Activated naive CD8-positive, alpha-beta T cell treated with anti-CD3 and anti-CD28 coated beads, Interleukin-2, amount 10 ng/mL, durations not matched to agents 7 days and 5 days (primary cell): ENCODE results near the gene SMARCA2. TPM values are rescaled to one million over a fixed set of nuclear protein-coding genes. Genes with fewer than 3 reads are reported as not detected.

Experiments used
- ATAC-seq: fragments of 150-1000 bp; cut with Tn5 transposase; one replicate; pipeline ENCODE4 v1.10.0; 2021; ENCODE audit warnings: low read depth, moderate library complexity
- POLR2A ChIA-PET: fragments of 350-600 bp; sonication (Branson Sonifier 250); formaldehyde crosslinking; loops from one replicate; lab custom pipeline; 2021; ENCODE audit warnings: antibody characterized with exemption; lab: Charles Lee
- DNase-seq: peaks from one replicate; pipeline ENCODE4 v3.0.0; 2021
- H3K27ac Mint-ChIP-seq: one replicate; pipeline ENCODE4 v1.8.0; 2022; ENCODE audit warnings: mild to moderate bottlenecking, mixed read lengths
- H3K27me3 Mint-ChIP-seq: one replicate; pipeline ENCODE4 v1.8.0; 2022; ENCODE audit warnings: mild to moderate bottlenecking, moderate library complexity, mixed read lengths
- H3K36me3 Mint-ChIP-seq: one replicate; pipeline ENCODE4 v1.8.0; 2021; ENCODE audit warnings: mild to moderate bottlenecking, mixed read lengths
- H3K4me1 Mint-ChIP-seq: one replicate; pipeline ENCODE4 v1.8.0; 2021; ENCODE audit warnings: mixed read lengths
- H3K4me3 Mint-ChIP-seq: one replicate; pipeline ENCODE4 v1.8.0; 2022; ENCODE audit warnings: mild to moderate bottlenecking, moderate library complexity, mixed read lengths
- H3K9me3 Mint-ChIP-seq: one replicate; pipeline ENCODE4 v1.8.0; 2021; ENCODE audit warnings: mixed read lengths
- total RNA-seq, 2 experiments: library from RNA; stranded (reverse); gene quantifications; one replicate each; pipeline ENCODE4 v1.2.3, GENCODE V29; 2021

The SMARCA2 gene
- total RNA-seq, 2 experiments from 2014 or later: 285 to 293 TPM

GRCh38 chr9:1995084-1995483, 20.1 kb upstream of the SMARCA2 start:
- H3K36me3 Mint-ChIP-seq: no peaks in the 10 kb centered on the region
- POLR2A ChIA-PET: no interaction called here
- H3K4me3 Mint-ChIP-seq: no peak overlapping the region
- H3K27me3 Mint-ChIP-seq: peaks cover 7% of the 10 kb centered on the region
- no peak overlapping the region for H3K27ac Mint-ChIP-seq
- DNase-seq: no peak
- no peaks in the 10 kb centered on the region for H3K4me1 Mint-ChIP-seq
- no peaks in the 10 kb centered on the region for H3K9me3 Mint-ChIP-seq
- no peak for ATAC-seq

- POLR2A ChIA-PET: no interaction called here
- H3K27ac Mint-ChIP-seq: no peak overlapping the region
- no peak for ATAC-seq
Observed at GRCh38 chr9:1996156-1996555, 19.0 kb upstream of the SMARCA2 start.

GRCh38 chr9:1997646-1998045, 17.5 kb upstream of the SMARCA2 start:
- H3K27ac Mint-ChIP-seq: no peak overlapping the region
- no peaks in the 10 kb centered on the region for H3K4me1 Mint-ChIP-seq
- POLR2A ChIA-PET: no interaction called here
- no peak for ATAC-seq
- no peak overlapping the region for H3K4me3 Mint-ChIP-seq
- DNase-seq: no peak
- H3K9me3 Mint-ChIP-seq: peaks cover 7% of the 10 kb centered on the region
- H3K36me3 Mint-ChIP-seq: no peaks in the 10 kb centered on the region
- H3K27me3 Mint-ChIP-seq: peaks cover 9% of the 10 kb centered on the region

More at GRCh38 chr9:1996156-1996555, 19.0 kb upstream of the SMARCA2 start:
- no peaks in the 10 kb centered on the region for H3K36me3 Mint-ChIP-seq
- H3K4me1 Mint-ChIP-seq: no peaks in the 10 kb centered on the region
- no peak for DNase-seq
- H3K9me3 Mint-ChIP-seq: peaks cover 4% of the 10 kb centered on the region
- H3K4me3 Mint-ChIP-seq: no peak overlapping the region
- H3K27me3 Mint-ChIP-seq: peaks cover 9% of the 10 kb centered on the region

- H3K4me1 Mint-ChIP-seq: no peaks in the 10 kb centered on the region
- H3K9me3 Mint-ChIP-seq: peaks cover 7% of the 10 kb centered on the region
- POLR2A ChIA-PET: no interaction called here
- H3K4me3 Mint-ChIP-seq: no peak overlapping the region
- no peaks in the 10 kb centered on the region for H3K36me3 Mint-ChIP-seq
- peaks cover 9% of the 10 kb centered on the region for H3K27me3 Mint-ChIP-seq
- ATAC-seq (no peak), DNase-seq (no peak)
- no peak overlapping the region for H3K27ac Mint-ChIP-seq
Observed at GRCh38 chr9:1998111-1998510, 17.0 kb upstream of the SMARCA2 start.

GRCh38 chr9:2000314-2000713, 14.8 kb upstream of the SMARCA2 start:
- Mint-ChIP-seq H3K9me3 (peaks cover 7% of the 10 kb centered on the region), H3K4me1 (peaks cover 5% of the 10 kb centered on the region), H3K27me3 (peaks cover 9% of the 10 kb centered on the region), H3K27ac (no peak overlapping the region), H3K36me3 (no peaks in the 10 kb centered on the region), H3K4me3 (no peak overlapping the region)
- POLR2A ChIA-PET: no interaction called here
- DNase-seq: no peak
- no peak for ATAC-seq

GRCh38 chr9:2008372-2008771, 6.8 kb upstream of the SMARCA2 start:
- H3K27ac Mint-ChIP-seq: no peak overlapping the region
- ATAC-seq (no peak), DNase-seq (no peak)
- POLR2A ChIA-PET: no interaction called here
- H3K27me3 Mint-ChIP-seq: peaks cover 2% of the 10 kb centered on the region
- no peaks in the 10 kb centered on the region for H3K36me3 Mint-ChIP-seq
- H3K9me3 Mint-ChIP-seq: no peaks in the 10 kb centered on the region
- peaks cover 20% of the 10 kb centered on the region for H3K4me1 Mint-ChIP-seq
- no peak overlapping the region for H3K4me3 Mint-ChIP-seq

- H3K36me3 Mint-ChIP-seq: peaks cover under 1% of the 10 kb centered on the region
- no peaks in the 10 kb centered on the region for H3K9me3 Mint-ChIP-seq
- no peak overlapping the region for H3K27ac Mint-ChIP-seq
- DNase-seq (no peak), ATAC-seq (no peak)
- no peaks in the 10 kb centered on the region for H3K27me3 Mint-ChIP-seq
- POLR2A ChIA-PET: no interaction called here
- peaks cover 22% of the 10 kb centered on the region for H3K4me1 Mint-ChIP-seq
- H3K4me3 Mint-ChIP-seq: peak overlapping the region; percentile 15
Observed at GRCh38 chr9:2012347-2012746, 2.8 kb upstream of the SMARCA2 start.

- no peak overlapping the region for H3K27ac Mint-ChIP-seq
Observed at GRCh38 chr9:2013743-2014475, 1.2 kb upstream of the SMARCA2 start.

GRCh38 chr9:2015581-2016407, 647 bp downstream of the SMARCA2 start:
- H3K9me3 Mint-ChIP-seq: no peaks in the 10 kb centered on the region
- peaks cover 40% of the 10 kb centered on the region for H3K4me1 Mint-ChIP-seq
- ATAC-seq (no peak), DNase-seq (peak; percentile 74)
- peak overlapping the region; percentile 99 for H3K27ac Mint-ChIP-seq
- peaks cover 2% of the 10 kb centered on the region for H3K36me3 Mint-ChIP-seq
- no peaks in the 10 kb centered on the region for H3K27me3 Mint-ChIP-seq
- H3K4me3 Mint-ChIP-seq: peak overlapping the region; percentile 98
- POLR2A ChIA-PET: interaction anchor here (1.0 to 5.2 kb wide), 11 partner anchors 11 to 1512 kb away, joined by 3 to 29 read pairs (median 4); partner anchors contain the start of gene PUM3

More at GRCh38 chr9:2013743-2014475, 1.2 kb upstream of the SMARCA2 start:
- Mint-ChIP-seq H3K4me1 (peaks cover 27% of the 10 kb centered on the region), H3K4me3 (peak overlapping the region; percentile 98), H3K27me3 (no peaks in the 10 kb centered on the region), H3K36me3 (peaks cover 2% of the 10 kb centered on the region), H3K9me3 (no peaks in the 10 kb centered on the region)
- POLR2A ChIA-PET: interaction anchor here (0.9 to 5.2 kb wide), 6 partner anchors 13 to 1741 kb away, joined by 3 to 29 read pairs (median 3); partner anchors contain the start of gene PUM3
- DNase-seq (no peak), ATAC-seq (no peak)

GRCh38 chr9:2016408-2017330, 1.5 kb downstream of the SMARCA2 start:
- peak overlapping the region; percentile 99 for H3K27ac Mint-ChIP-seq
- DNase-seq: peak; percentile 73
- no peaks in the 10 kb centered on the region for H3K27me3 Mint-ChIP-seq
- peaks cover 2% of the 10 kb centered on the region for H3K36me3 Mint-ChIP-seq
- peaks cover 43% of the 10 kb centered on the region for H3K4me1 Mint-ChIP-seq
- H3K9me3 Mint-ChIP-seq: no peaks in the 10 kb centered on the region
- H3K4me3 Mint-ChIP-seq: peak overlapping the region; percentile 98
- ATAC-seq: peak; percentile 2
- POLR2A ChIA-PET: interaction anchor here (0.6 to 5.2 kb wide), 11 partner anchors 10 to 1511 kb away, joined by 3 to 29 read pairs (median 4); no protein-coding TSS in a partner anchor

- peak overlapping the region; percentile 99 for H3K27ac Mint-ChIP-seq
- peaks cover 48% of the 10 kb centered on the region for H3K4me1 Mint-ChIP-seq
- no peaks in the 10 kb centered on the region for H3K27me3 Mint-ChIP-seq
- DNase-seq: peak; percentile 83
- peaks cover 4% of the 10 kb centered on the region for H3K36me3 Mint-ChIP-seq
- H3K4me3 Mint-ChIP-seq: peak overlapping the region; percentile 95
- H3K9me3 Mint-ChIP-seq: no peaks in the 10 kb centered on the region
- POLR2A ChIA-PET: interaction anchor here (0.7 to 5.2 kb wide), 10 partner anchors 10 to 826 kb away, joined by 3 to 29 read pairs (median 4); no protein-coding TSS in a partner anchor
- ATAC-seq: peak; percentile 29
Observed at GRCh38 chr9:2017331-2018161, 2.4 kb downstream of the SMARCA2 start.

- POLR2A ChIA-PET: interaction anchor here (0.8 to 5.2 kb wide), 6 partner anchors 9 to 49 kb away, joined by 3 to 29 read pairs (median 4); no protein-coding TSS in a partner anchor
- Mint-ChIP-seq H3K36me3 (peaks cover 6% of the 10 kb centered on the region), H3K4me3 (peak overlapping the region; percentile 95), H3K9me3 (no peaks in the 10 kb centered on the region), H3K4me1 (peaks cover 49% of the 10 kb centered on the region), H3K27me3 (no peaks in the 10 kb centered on the region), H3K27ac (peak overlapping the region; percentile 99)
- ATAC-seq: no peak
- no peak for DNase-seq
Observed at GRCh38 chr9:2018162-2018643, 3.1 kb downstream of the SMARCA2 start.
